ENCODE results near the gene MINDY1.

MINDY1 gene

GRCh38 chr1:151002611-151003010, 4.1 kb downstream of the MINDY1 start:
- H3K4me3 ChIP-seq (ENCODE audit: low read length in 2 of 2): peak overlapping the region in 1 of 2 donors; percentile 45
- H3K27ac ChIP-seq (ENCODE audit: low read depth in 2 of 2, low read length in 2 of 2): no peak overlapping the region
- peaks cover 37 to 39% of the 10 kb centered on the region in 2 donors for H3K36me3 ChIP-seq (ENCODE audit: control insufficient read depth in 2 of 2, insufficient read depth in 2 of 2, low read length in 2 of 2)
- no peaks in the 10 kb centered on the region for H3K9me3 ChIP-seq (ENCODE audit: control insufficient read depth in 2 of 2, low read length in 2 of 2)
- no peaks in the 10 kb centered on the region for H3K27me3 ChIP-seq (ENCODE audit: control insufficient read depth in 2 of 2, insufficient read depth in 2 of 2, low read length in 2 of 2)
- no peak overlapping the region for H3K9ac ChIP-seq (ENCODE audit: low read depth in 1 of 2, low read length in 2 of 2)
- H3K4me1 ChIP-seq (ENCODE audit: control insufficient read depth in 2 of 2, insufficient read depth in 2 of 2, low read length in 2 of 2): peaks cover 23 to 28% of the 10 kb centered on the region in 2 donors

DNA sequence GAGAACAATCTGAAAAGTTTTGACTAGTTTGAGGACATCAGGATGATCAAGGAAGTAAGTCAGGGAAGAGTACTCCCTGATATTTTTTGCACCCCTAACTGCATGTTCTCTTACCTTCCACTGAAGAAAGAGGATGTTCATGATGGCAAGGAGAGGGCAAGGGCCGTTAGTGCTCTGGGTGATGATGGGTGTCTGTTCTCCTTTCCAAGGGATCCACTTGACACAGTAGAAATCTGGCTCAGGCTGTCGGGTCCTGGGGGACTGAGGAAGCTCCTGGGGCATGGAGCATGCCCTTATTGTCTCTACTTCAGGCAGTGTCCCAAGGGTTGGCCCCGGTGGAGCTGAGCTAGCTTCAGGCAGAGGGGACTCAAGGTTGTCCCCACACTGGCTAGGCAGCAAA, 4.7 kb downstream of the MINDY1 start:
- no peak overlapping the region for H3K9ac ChIP-seq (ENCODE audit: low read depth in 1 of 2, low read length in 2 of 2)
- no peak overlapping the region for H3K27ac ChIP-seq (ENCODE audit: low read depth in 2 of 2, low read length in 2 of 2)
- H3K4me1 ChIP-seq (ENCODE audit: control insufficient read depth in 2 of 2, insufficient read depth in 2 of 2, low read length in 2 of 2): peaks cover 22 to 24% of the 10 kb centered on the region in 2 donors
- peaks cover 42 to 44% of the 10 kb centered on the region in 2 donors for H3K36me3 ChIP-seq (ENCODE audit: control insufficient read depth in 2 of 2, insufficient read depth in 2 of 2, low read length in 2 of 2)
- no peaks in the 10 kb centered on the region for H3K9me3 ChIP-seq (ENCODE audit: control insufficient read depth in 2 of 2, low read length in 2 of 2)
- H3K27me3 ChIP-seq (ENCODE audit: control insufficient read depth in 2 of 2, insufficient read depth in 2 of 2, low read length in 2 of 2): no peaks in the 10 kb centered on the region
- H3K4me3 ChIP-seq (ENCODE audit: low read length in 2 of 2): no peak overlapping the region

- no peak overlapping the region for H3K4me3 ChIP-seq (ENCODE audit: low read length in 2 of 2)
- H3K9me3 ChIP-seq (ENCODE audit: control insufficient read depth in 2 of 2, low read length in 2 of 2): no peaks in the 10 kb centered on the region
- H3K27me3 ChIP-seq (ENCODE audit: control insufficient read depth in 2 of 2, insufficient read depth in 2 of 2, low read length in 2 of 2): no peaks in the 10 kb centered on the region
- H3K27ac ChIP-seq (ENCODE audit: low read depth in 2 of 2, low read length in 2 of 2): no peak overlapping the region
- H3K9ac ChIP-seq (ENCODE audit: low read depth in 1 of 2, low read length in 2 of 2): no peak overlapping the region
- H3K36me3 ChIP-seq (ENCODE audit: control insufficient read depth in 2 of 2, insufficient read depth in 2 of 2, low read length in 2 of 2): peaks cover 46 to 49% of the 10 kb centered on the region in 2 donors
- H3K4me1 ChIP-seq (ENCODE audit: control insufficient read depth in 2 of 2, insufficient read depth in 2 of 2, low read length in 2 of 2): peaks cover 18 to 21% of the 10 kb centered on the region in 2 donors
These were observed 5.1 kb downstream of the MINDY1 start for GRCh38 chr1:151001602-151002001.

DNA sequence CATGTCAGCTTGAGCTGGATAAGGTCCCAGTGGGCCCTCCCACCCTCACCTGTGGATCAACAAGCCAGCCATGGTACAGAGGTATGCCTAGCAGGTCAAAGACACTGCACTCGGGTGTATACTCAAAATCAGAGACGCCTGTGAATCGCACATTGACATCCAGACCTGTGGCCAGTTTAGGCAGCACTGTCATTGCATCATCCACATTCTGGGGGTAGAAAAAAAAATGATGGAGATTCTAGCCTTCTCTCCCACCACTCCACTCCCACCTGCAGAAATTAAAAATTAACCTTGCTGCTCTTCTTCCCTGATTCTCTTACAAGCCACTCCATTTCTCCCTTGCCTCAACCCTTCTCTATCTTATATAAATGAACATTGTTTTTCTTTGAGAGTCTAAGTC, 6.3 kb downstream of the MINDY1 start:
- Histone ChIP-seq H3K27me3 (ENCODE audit: control insufficient read depth in 2 of 2, insufficient read depth in 2 of 2, low read length in 2 of 2) (no peaks in the 10 kb centered on the region), H3K9me3 (ENCODE audit: control insufficient read depth in 2 of 2, low read length in 2 of 2) (no peaks in the 10 kb centered on the region), H3K27ac (ENCODE audit: low read depth in 2 of 2, low read length in 2 of 2) (no peak overlapping the region), H3K4me3 (ENCODE audit: low read length in 2 of 2) (no peak overlapping the region), H3K9ac (ENCODE audit: low read depth in 1 of 2, low read length in 2 of 2) (no peak overlapping the region), H3K36me3 (ENCODE audit: control insufficient read depth in 2 of 2, insufficient read depth in 2 of 2, low read length in 2 of 2) (peaks cover 46 to 50% of the 10 kb centered on the region in 2 donors), H3K4me1 (ENCODE audit: control insufficient read depth in 2 of 2, insufficient read depth in 2 of 2, low read length in 2 of 2) (peaks cover 12 to 17% of the 10 kb centered on the region in 2 donors)

DNA sequence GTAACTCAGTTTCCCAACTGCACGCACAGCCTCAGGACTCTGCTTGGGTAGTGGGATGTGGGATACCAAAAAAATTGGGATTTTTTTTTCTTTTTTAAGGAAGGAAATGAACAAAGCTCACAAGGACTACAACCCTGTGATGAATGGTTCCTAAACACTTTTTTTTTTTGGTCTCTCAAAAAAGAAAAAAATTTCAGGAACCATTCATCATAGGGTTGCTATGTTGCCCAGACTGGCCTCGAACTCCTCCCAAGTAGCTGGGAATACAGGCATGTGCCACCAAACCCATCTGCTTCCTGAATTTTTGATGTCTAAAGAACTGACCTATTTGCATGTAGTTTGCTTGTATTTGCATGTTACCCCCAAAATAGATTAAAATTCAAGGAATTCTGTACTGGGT, 6.8 kb downstream of the MINDY1 start:
- Histone ChIP-seq H3K4me1 (ENCODE audit: control insufficient read depth in 2 of 2, insufficient read depth in 2 of 2, low read length in 2 of 2) (peaks cover 11 to 15% of the 10 kb centered on the region in 2 donors), H3K27ac (ENCODE audit: low read depth in 2 of 2, low read length in 2 of 2) (no peak overlapping the region), H3K27me3 (ENCODE audit: control insufficient read depth in 2 of 2, insufficient read depth in 2 of 2, low read length in 2 of 2) (no peaks in the 10 kb centered on the region), H3K9me3 (ENCODE audit: control insufficient read depth in 2 of 2, low read length in 2 of 2) (no peaks in the 10 kb centered on the region), H3K4me3 (ENCODE audit: low read length in 2 of 2) (no peak overlapping the region), H3K9ac (ENCODE audit: low read depth in 1 of 2, low read length in 2 of 2) (no peak overlapping the region), H3K36me3 (ENCODE audit: control insufficient read depth in 2 of 2, insufficient read depth in 2 of 2, low read length in 2 of 2) (peaks cover 46 to 52% of the 10 kb centered on the region in 2 donors)

DNA sequence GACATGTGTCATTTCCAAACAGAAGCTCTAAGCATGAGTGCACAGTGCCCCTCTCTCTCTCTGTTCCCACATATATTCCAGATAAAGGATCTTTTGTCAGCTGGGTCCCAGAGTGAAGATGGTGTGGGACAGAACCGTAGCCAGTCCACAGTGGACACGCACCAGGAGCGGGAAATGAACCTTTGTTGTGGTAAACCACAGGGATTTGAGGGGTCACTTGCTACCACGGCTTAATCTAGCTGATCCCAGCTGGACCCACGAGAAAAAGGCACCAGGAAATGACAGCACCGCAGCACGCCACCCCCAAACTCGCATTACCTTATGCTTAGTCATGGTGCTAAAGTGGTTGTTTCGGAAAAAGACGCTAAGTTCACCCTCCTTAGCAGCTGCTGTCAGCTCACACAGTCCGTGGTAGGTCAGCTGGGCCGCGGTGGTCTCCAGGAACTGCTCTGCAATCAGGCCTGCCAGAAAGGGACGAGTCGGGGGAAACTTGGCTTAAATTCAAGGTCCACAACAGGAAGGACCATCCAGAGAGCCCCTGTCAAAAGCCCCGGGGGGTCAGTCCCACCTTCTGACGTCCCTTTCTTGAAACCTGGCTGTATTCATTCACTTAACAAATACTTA, 7.5 kb downstream of the MINDY1 start:
- peaks cover 46 to 52% of the 10 kb centered on the region in 2 donors for H3K36me3 ChIP-seq (ENCODE audit: control insufficient read depth in 2 of 2, insufficient read depth in 2 of 2, low read length in 2 of 2)
- no peak overlapping the region for H3K9ac ChIP-seq (ENCODE audit: low read depth in 1 of 2, low read length in 2 of 2)
- no peak overlapping the region for H3K4me3 ChIP-seq (ENCODE audit: low read length in 2 of 2)
- no peaks in the 10 kb centered on the region for H3K9me3 ChIP-seq (ENCODE audit: control insufficient read depth in 2 of 2, low read length in 2 of 2)
- no peak overlapping the region for H3K27ac ChIP-seq (ENCODE audit: low read depth in 2 of 2, low read length in 2 of 2)
- H3K27me3 ChIP-seq (ENCODE audit: control insufficient read depth in 2 of 2, insufficient read depth in 2 of 2, low read length in 2 of 2): no peaks in the 10 kb centered on the region
- H3K4me1 ChIP-seq (ENCODE audit: control insufficient read depth in 2 of 2, insufficient read depth in 2 of 2, low read length in 2 of 2): peaks cover 9% of the 10 kb centered on the region in 2 donors

GRCh38 chr1:150997949-150998348, 8.8 kb downstream of the MINDY1 start:
- no peaks in the 10 kb centered on the region for H3K9me3 ChIP-seq (ENCODE audit: control insufficient read depth in 2 of 2, low read length in 2 of 2)
- no peak overlapping the region for H3K27ac ChIP-seq (ENCODE audit: low read depth in 2 of 2, low read length in 2 of 2)
- peaks cover 46 to 52% of the 10 kb centered on the region in 2 donors for H3K36me3 ChIP-seq (ENCODE audit: control insufficient read depth in 2 of 2, insufficient read depth in 2 of 2, low read length in 2 of 2)
- no peak overlapping the region for H3K4me3 ChIP-seq (ENCODE audit: low read length in 2 of 2)
- H3K27me3 ChIP-seq (ENCODE audit: control insufficient read depth in 2 of 2, insufficient read depth in 2 of 2, low read length in 2 of 2): no peaks in the 10 kb centered on the region
- no peak overlapping the region for H3K9ac ChIP-seq (ENCODE audit: low read depth in 1 of 2, low read length in 2 of 2)
- H3K4me1 ChIP-seq (ENCODE audit: control insufficient read depth in 2 of 2, insufficient read depth in 2 of 2, low read length in 2 of 2): peaks cover 2 to 3% of the 10 kb centered on the region in 2 donors

- peaks cover 0 to 3% of the 10 kb centered on the region in 2 donors for H3K4me1 ChIP-seq (ENCODE audit: control insufficient read depth in 2 of 2, insufficient read depth in 2 of 2, low read length in 2 of 2)
- peaks cover 44 to 47% of the 10 kb centered on the region in 2 donors for H3K36me3 ChIP-seq (ENCODE audit: control insufficient read depth in 2 of 2, insufficient read depth in 2 of 2, low read length in 2 of 2)
- no peak overlapping the region for H3K27ac ChIP-seq (ENCODE audit: low read depth in 2 of 2, low read length in 2 of 2)
- no peak overlapping the region for H3K9ac ChIP-seq (ENCODE audit: low read depth in 1 of 2, low read length in 2 of 2)
- no peaks in the 10 kb centered on the region for H3K27me3 ChIP-seq (ENCODE audit: control insufficient read depth in 2 of 2, insufficient read depth in 2 of 2, low read length in 2 of 2)
- H3K9me3 ChIP-seq (ENCODE audit: control insufficient read depth in 2 of 2, low read length in 2 of 2): no peaks in the 10 kb centered on the region
- H3K4me3 ChIP-seq (ENCODE audit: low read length in 2 of 2): no peak overlapping the region
These were observed 9.4 kb downstream of the MINDY1 start for GRCh38 chr1:150997126-150997872.

GRCh38 chr1:150995896-150996295, 10.8 kb downstream of the MINDY1 start:
- Histone ChIP-seq H3K9me3 (ENCODE audit: control insufficient read depth in 2 of 2, low read length in 2 of 2) (no peaks in the 10 kb centered on the region), H3K4me3 (ENCODE audit: low read length in 2 of 2) (no peak overlapping the region), H3K27me3 (ENCODE audit: control insufficient read depth in 2 of 2, insufficient read depth in 2 of 2, low read length in 2 of 2) (no peaks in the 10 kb centered on the region), H3K4me1 (ENCODE audit: control insufficient read depth in 2 of 2, insufficient read depth in 2 of 2, low read length in 2 of 2) (peaks cover 0 to 3% of the 10 kb centered on the region in 2 donors), H3K27ac (ENCODE audit: low read depth in 2 of 2, low read length in 2 of 2) (no peak overlapping the region), H3K9ac (ENCODE audit: low read depth in 1 of 2, low read length in 2 of 2) (peak overlapping the region in 1 of 2 donors; percentile 14), H3K36me3 (ENCODE audit: control insufficient read depth in 2 of 2, insufficient read depth in 2 of 2, low read length in 2 of 2) (peaks cover 30 to 34% of the 10 kb centered on the region in 2 donors)

- H3K27ac ChIP-seq (ENCODE audit: low read depth in 2 of 2, low read length in 2 of 2): no peak overlapping the region
- H3K4me1 ChIP-seq (ENCODE audit: control insufficient read depth in 2 of 2, insufficient read depth in 2 of 2, low read length in 2 of 2): peaks cover 0 to 3% of the 10 kb centered on the region in 2 donors
- peaks cover 30 to 32% of the 10 kb centered on the region in 2 donors for H3K36me3 ChIP-seq (ENCODE audit: control insufficient read depth in 2 of 2, insufficient read depth in 2 of 2, low read length in 2 of 2)
- H3K4me3 ChIP-seq (ENCODE audit: low read length in 2 of 2): no peak overlapping the region
- no peaks in the 10 kb centered on the region for H3K9me3 ChIP-seq (ENCODE audit: control insufficient read depth in 2 of 2, low read length in 2 of 2)
- H3K9ac ChIP-seq (ENCODE audit: low read depth in 1 of 2, low read length in 2 of 2): peak overlapping the region in 1 of 2 donors; percentile 14
- no peaks in the 10 kb centered on the region for H3K27me3 ChIP-seq (ENCODE audit: control insufficient read depth in 2 of 2, insufficient read depth in 2 of 2, low read length in 2 of 2)
These were observed 11.2 kb downstream of the MINDY1 start for GRCh38 chr1:150995460-150995859.
